ENCODE data around the gene NSDHL. TPM values are rescaled to one million over a fixed set of nuclear protein-coding genes. Genes with fewer than 3 reads are reported as not detected.
A peak's percentile ranks its signal among the peaks of the same experiment; 100 is the strongest.

The NSDHL gene
- total RNA-seq, 1 experiment from 2014 or later, result 13.7 TPM

- H3K27ac Mint-ChIP-seq (ENCODE audit: low read depth, unreplicated experiment), result no peak overlapping the region
- DNase-seq (ENCODE audit: unreplicated experiment), result peak; percentile 29
These were observed 84.8 kb downstream of the NSDHL start for GRCh38 chrX:152915541-152916241.

GRCh38 chrX:152917656-152918579, 87.1 kb downstream of the NSDHL start:
- POLR2A ChIA-PET, result interaction anchor here (0.6 kb wide), 1 partner anchor 1169 kb away, joined by 3 read pairs; no protein-coding TSS in a partner anchor
- intact Hi-C loops (cut with micrococcal nuclease), result no loop called here
- no peaks in the 10 kb centered on the region for H3K4me1 Mint-ChIP-seq (ENCODE audit: insufficient read depth, unreplicated experiment)
- no peaks in the 10 kb centered on the region for H3K9me3 Mint-ChIP-seq (ENCODE audit: unreplicated experiment)
- peaks cover 6% of the 10 kb centered on the region for H3K36me3 Mint-ChIP-seq (ENCODE audit: insufficient read depth, unreplicated experiment)
- no peak for DNase-seq (ENCODE audit: unreplicated experiment)
- no peaks in the 10 kb centered on the region for H3K27me3 Mint-ChIP-seq (ENCODE audit: insufficient read depth, unreplicated experiment)
- TF ChIP-seq, protein P1, sequence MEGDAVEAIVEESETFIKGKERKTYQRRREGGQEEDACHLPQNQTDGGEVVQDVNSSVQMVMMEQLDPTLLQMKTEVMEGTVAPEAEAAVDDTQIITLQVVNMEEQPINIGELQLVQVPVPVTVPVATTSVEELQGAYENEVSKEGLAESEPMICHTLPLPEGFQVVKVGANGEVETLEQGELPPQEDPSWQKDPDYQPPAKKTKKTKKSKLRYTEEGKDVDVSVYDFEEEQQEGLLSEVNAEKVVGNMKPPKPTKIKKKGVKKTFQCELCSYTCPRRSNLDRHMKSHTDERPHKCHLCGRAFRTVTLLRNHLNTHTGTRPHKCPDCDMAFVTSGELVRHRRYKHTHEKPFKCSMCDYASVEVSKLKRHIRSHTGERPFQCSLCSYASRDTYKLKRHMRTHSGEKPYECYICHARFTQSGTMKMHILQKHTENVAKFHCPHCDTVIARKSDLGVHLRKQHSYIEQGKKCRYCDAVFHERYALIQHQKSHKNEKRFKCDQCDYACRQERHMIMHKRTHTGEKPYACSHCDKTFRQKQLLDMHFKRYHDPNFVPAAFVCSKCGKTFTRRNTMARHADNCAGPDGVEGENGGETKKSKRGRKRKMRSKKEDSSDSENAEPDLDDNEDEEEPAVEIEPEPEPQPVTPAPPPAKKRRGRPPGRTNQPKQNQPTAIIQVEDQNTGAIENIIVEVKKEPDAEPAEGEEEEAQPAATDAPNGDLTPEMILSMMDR (IDR thresholded peaks at IDR 0.05; ENCODE audit: unreplicated experiment), result no peak
- BruUV-seq (replicated peaks), result no TSS peak
- H3K4me3 Mint-ChIP-seq (ENCODE audit: unreplicated experiment), result no peak overlapping the region
- CTCF ChIA-PET, result interaction anchor here (0.6 to 3.8 kb wide), 3 partner anchors 8 to 749 kb away, joined by 3 to 17 read pairs (median 5); no protein-coding TSS in a partner anchor
- no peak overlapping the region for H3K27ac Mint-ChIP-seq (ENCODE audit: low read depth, unreplicated experiment)

More at GRCh38 chrX:152915541-152916241, 84.8 kb downstream of the NSDHL start:
- H3K9me3 Mint-ChIP-seq (ENCODE audit: unreplicated experiment), result no peaks in the 10 kb centered on the region
- no peaks in the 10 kb centered on the region for H3K4me1 Mint-ChIP-seq (ENCODE audit: insufficient read depth, unreplicated experiment)
- no peak overlapping the region for H3K4me3 Mint-ChIP-seq (ENCODE audit: unreplicated experiment)
- TF ChIP-seq, protein P1 (IDR thresholded peaks at IDR 0.05; ENCODE audit: unreplicated experiment), result peak; percentile 32
- H3K27me3 Mint-ChIP-seq (ENCODE audit: insufficient read depth, unreplicated experiment), result no peaks in the 10 kb centered on the region
- ChIA-PET CTCF (interaction anchor here (0.8 to 3.8 kb wide), 7 partner anchors 10 to 793 kb away, joined by 3 to 20 read pairs (median 6); no protein-coding TSS in a partner anchor), POLR2A (interaction anchor here (0.6 to 1.4 kb wide), 3 partner anchors 37 to 819 kb away, joined by 3 to 4 read pairs (median 4); partner anchors contain the start of genes CETN2 and NSDHL)
- intact Hi-C loops (cut with micrococcal nuclease), result no loop called here
- BruUV-seq (replicated peaks), result no TSS peak
- peaks cover under 1% of the 10 kb centered on the region for H3K36me3 Mint-ChIP-seq (ENCODE audit: insufficient read depth, unreplicated experiment)

- H3K36me3 Mint-ChIP-seq (ENCODE audit: insufficient read depth, unreplicated experiment), result peaks cover 6% of the 10 kb centered on the region
- intact Hi-C loops (cut with micrococcal nuclease), result no loop called here
- ChIA-PET POLR2A (no interaction called here), CTCF (interaction anchor here (0.6 kb wide), 1 partner anchor 749 kb away, joined by 3 read pairs; no protein-coding TSS in a partner anchor)
- no TSS peak for BruUV-seq (replicated peaks)
- no peak overlapping the region for H3K4me3 Mint-ChIP-seq (ENCODE audit: unreplicated experiment)
- H3K27ac Mint-ChIP-seq (ENCODE audit: low read depth, unreplicated experiment), result no peak overlapping the region
- no peaks in the 10 kb centered on the region for H3K27me3 Mint-ChIP-seq (ENCODE audit: insufficient read depth, unreplicated experiment)
- TF ChIP-seq, protein P1 (IDR thresholded peaks at IDR 0.05; ENCODE audit: unreplicated experiment), result no peak
- no peaks in the 10 kb centered on the region for H3K9me3 Mint-ChIP-seq (ENCODE audit: unreplicated experiment)
- no peak for DNase-seq (ENCODE audit: unreplicated experiment)
- H3K4me1 Mint-ChIP-seq (ENCODE audit: insufficient read depth, unreplicated experiment), result no peaks in the 10 kb centered on the region
These were observed 87.8 kb downstream of the NSDHL start for GRCh38 chrX:152918707-152919106.

Other genes with a start within 250 kb of the NSDHL start
- 0.05 TPM in 1 of 2 replicates, not detected in the other for gene GABRQ, start 193.2 kb upstream of the NSDHL start, total RNA-seq (2022)
- not detected in 2 replicates for gene MAGEA3, start 132.3 kb upstream of the NSDHL start, total RNA-seq (2022)
- not detected in 2 replicates for gene CSAG2, start 121.8 kb upstream of the NSDHL start, total RNA-seq (2022)
- not detected in 2 replicates for gene MAGEA2B, start 116.4 kb upstream of the NSDHL start, total RNA-seq (2022)
- gene CSAG1, start 97.3 kb upstream of the NSDHL start, total RNA-seq (2022), result not detected in 2 replicates
- not detected in 2 replicates for gene MAGEA12, start 97.3 kb upstream of the NSDHL start, total RNA-seq (2022)
- not detected in 2 replicates for gene MAGEA2, start 77.2 kb upstream of the NSDHL start, total RNA-seq (2022)
- gene CSAG3, start 71.8 kb upstream of the NSDHL start, total RNA-seq (2022), result not detected in 2 replicates
- not detected in 2 replicates for gene MAGEA6, start 61.4 kb upstream of the NSDHL start, total RNA-seq (2022)
- 22.5 and 29.3 TPM in 2 replicates for gene CETN2, start 306 bp upstream of the NSDHL start, total RNA-seq (2022)
- gene ZNF185, start 67.0 kb downstream of the NSDHL start, total RNA-seq (2022), result 14.2 and 17.8 TPM in 2 replicates
- gene PNMA5, start 163.1 kb downstream of the NSDHL start, total RNA-seq (2022), result not detected in 2 replicates
- not detected in 2 replicates for gene PNMA3, start 225.4 kb downstream of the NSDHL start, total RNA-seq (2022)
- gene PNMA6A, start 241.4 kb downstream of the NSDHL start, total RNA-seq (2022), result not detected in 2 replicates